Mesenchymal stem cell (in vitro differentiated cells and primary cell): ENCODE measurements around the gene PTK6.

Experiments used
- DNase-seq: peaks from one replicate; pipeline ENCODE4 v3.0.0-alpha.2; 2013
- H2AFZ ChIP-seq: one replicate; pipeline ENCODE4 v1.6.1; 2013; ENCODE audit warnings: low read depth, mild to moderate bottlenecking, control low read depth, inconsistent platforms, low read length, moderate library complexity
- H2AK5ac ChIP-seq: 2 replicates; pipeline ENCODE4 v1.6.1; 2013; ENCODE audit warnings: low read length, moderate library complexity, mild to moderate bottlenecking, inconsistent platforms; ENCODE audit not compliant: severe bottlenecking
- H2BK120ac ChIP-seq: one replicate; pipeline ENCODE4 v1.6.1; 2013; ENCODE audit warnings: low read depth, mild to moderate bottlenecking, inconsistent platforms, low read length, moderate library complexity
- H2BK12ac ChIP-seq, 2 experiments: one replicate each; pipeline ENCODE4 v1.6.1; 2013; ENCODE audit warnings: inconsistent platforms in 2 of 2, low read length in 2 of 2, mild to moderate bottlenecking in 2 of 2, moderate library complexity in 2 of 2, control low read depth in 1 of 2
- H2BK15ac ChIP-seq: one replicate; pipeline ENCODE4 v1.6.1; 2013; ENCODE audit warnings: mild to moderate bottlenecking, low read depth, inconsistent platforms; ENCODE audit not compliant: poor library complexity, severe bottlenecking
- H2BK5ac ChIP-seq: 2 replicates; pipeline ENCODE4 v1.6.1; 2013; ENCODE audit warnings: low read depth, mild to moderate bottlenecking, low read length, control low read depth, inconsistent platforms; ENCODE audit not compliant: poor library complexity, severe bottlenecking
- H3K14ac ChIP-seq, 2 experiments: one replicate each; pipeline ENCODE4 v1.6.1; 2013; ENCODE audit warnings: inconsistent platforms in 2 of 2, low read length in 2 of 2, control low read depth in 1 of 2, mild to moderate bottlenecking in 1 of 2, moderate library complexity in 1 of 2
- H3K18ac ChIP-seq, 2 experiments: one replicate each; pipeline ENCODE4 v1.6.1; 2013; ENCODE audit warnings: inconsistent platforms in 2 of 2, low read length in 2 of 2, control low read depth in 1 of 2, low read depth in 1 of 2, mild to moderate bottlenecking in 1 of 2
- H3K23ac ChIP-seq, 2 experiments: one replicate each; pipeline ENCODE4 v1.6.1; 2013; ENCODE audit warnings: inconsistent platforms in 2 of 2, low read length in 2 of 2, mild to moderate bottlenecking in 2 of 2, moderate library complexity in 2 of 2, control low read depth in 1 of 2
- H3K27ac ChIP-seq: 2 replicates; pipeline ENCODE4 v1.5.1; 2013; ENCODE audit warnings: mild to moderate bottlenecking, moderate library complexity, low read length, control low read depth, inconsistent platforms; ENCODE audit not compliant: poor library complexity, severe bottlenecking
- H3K27me3 ChIP-seq, 2 experiments: 2 replicates each; pipeline versions ENCODE4 v1.6.1 to v1.7.0; 2013; ENCODE audit warnings: low read length in 2 of 2, mild to moderate bottlenecking in 2 of 2, moderate library complexity in 2 of 2, control low read depth in 1 of 2, inconsistent platforms in 1 of 2; ENCODE audit not compliant: control insufficient read depth in 1 of 2, insufficient read depth in 1 of 2
- H3K36me3 ChIP-seq, 2 experiments: 2 replicates each; pipeline versions ENCODE4 v1.6.1 to v1.7.0; 2013; ENCODE audit warnings: low read length in 2 of 2, control low read depth in 1 of 2, inconsistent platforms in 1 of 2, low read depth in 1 of 2, mild to moderate bottlenecking in 1 of 2; ENCODE audit not compliant: insufficient read depth in 2 of 2, control insufficient read depth in 1 of 2
- H3K4ac ChIP-seq, 2 experiments: one replicate each; pipeline ENCODE4 v1.6.1; 2013; ENCODE audit warnings: inconsistent platforms in 2 of 2, low read length in 2 of 2, mild to moderate bottlenecking in 2 of 2, moderate library complexity in 2 of 2, control low read depth in 1 of 2, low read depth in 1 of 2
- H3K4me1 ChIP-seq: 2 replicates; pipeline ENCODE4 v1.6.1; 2013; ENCODE audit warnings: low read depth, low read length, control low read depth; ENCODE audit not compliant: control insufficient read depth, insufficient read depth
- H3K4me2 ChIP-seq: 2 replicates; pipeline ENCODE4 v1.6.1; 2013; ENCODE audit warnings: low read length, mild to moderate bottlenecking, inconsistent platforms; ENCODE audit not compliant: poor library complexity, severe bottlenecking
- H3K4me3 ChIP-seq, 2 experiments: 2 replicates each; pipeline versions ENCODE4 v1.5.1 to v1.7.0; 2013; ENCODE audit warnings: low read length in 2 of 2, mild to moderate bottlenecking in 2 of 2, control low read depth in 1 of 2, low read depth in 1 of 2; ENCODE audit not compliant: insufficient read depth in 1 of 2
- H3K79me1 ChIP-seq: replicated peaks from 2 replicates; pipeline ENCODE4 v1.6.1; 2013; ENCODE audit warnings: mild to moderate bottlenecking, control low read depth, low read length, inconsistent platforms; ENCODE audit not compliant: poor library complexity, severe bottlenecking
- H3K9ac ChIP-seq: 2 replicates; pipeline ENCODE4 v1.7.0; 2013; ENCODE audit warnings: mild to moderate bottlenecking, low read length, moderate library complexity
- H3K9me3 ChIP-seq: 2 replicates; pipeline ENCODE4 v1.7.0; 2013; ENCODE audit warnings: mild to moderate bottlenecking, low read length; ENCODE audit not compliant: control insufficient read depth
- H4K8ac ChIP-seq: one replicate; pipeline ENCODE4 v1.6.1; 2013; ENCODE audit warnings: inconsistent platforms, mild to moderate bottlenecking, low read length, moderate library complexity
- H4K91ac ChIP-seq: one replicate; pipeline ENCODE4 v1.6.1; 2013; ENCODE audit warnings: mild to moderate bottlenecking, low read length, inconsistent platforms
- WGBS: methylation state at CpG from one replicate; pipeline ENCODE4 v1.1.7; 2013; ENCODE audit warnings: mixed read lengths; 5-methylcytosine and 5-hydroxymethylcytosine counted together

The PTK6 gene

GRCh38 chr20:63478346-63479302 is 58.6 kb downstream of the PTK6 start:
- no peak for DNase-seq
- H3K23ac ChIP-seq = no peak overlapping the region
- no peak overlapping the region for H2AFZ ChIP-seq
- no peak overlapping the region for H2BK120ac ChIP-seq
- peaks cover 15% of the 10 kb centered on the region for H3K4me1 ChIP-seq
- no peak overlapping the region for H4K8ac ChIP-seq
- no peak overlapping the region for H4K91ac ChIP-seq
- WGBS = 90% methylated on average over 34 of the region's 34 CpGs
- H3K9ac ChIP-seq = no peak overlapping the region
- H3K18ac ChIP-seq = no peak overlapping the region
- H2AK5ac ChIP-seq = no peak overlapping the region
- no peaks in the 10 kb centered on the region for H3K36me3 ChIP-seq
- H3K4me3 ChIP-seq = no peak overlapping the region
- no peak overlapping the region for H2BK15ac ChIP-seq
- no peak overlapping the region for H3K4ac ChIP-seq
- no peak overlapping the region for H2BK5ac ChIP-seq
- no peak overlapping the region for H3K14ac ChIP-seq
- H3K79me1 ChIP-seq = no peaks in the 10 kb centered on the region
- H2BK12ac ChIP-seq = no peak overlapping the region
- no peak overlapping the region for H3K4me2 ChIP-seq
- peaks cover 60 to 82% of the 10 kb centered on the region in 2 experiments for H3K27me3 ChIP-seq
- no peak overlapping the region for H3K27ac ChIP-seq
- no peaks in the 10 kb centered on the region for H3K9me3 ChIP-seq
